GM23338 (cell line): ENCODE data around the gene NEK2. TPM values are rescaled to one million over a fixed set of nuclear protein-coding genes. Genes with fewer than 3 reads are reported as not detected.

ENCODE experiments used
- ATAC-seq: fragments of 200-7000 bp; cut with Tn5 transposase; 3 replicates; pipeline ENCODE4 v1.9.1; 2020
- DNase-seq: peaks from one replicate; pipeline ENCODE4 v3.0.0-alpha.2; 2015; ENCODE audit warnings: low spot score
- H2AFZ ChIP-seq: fragments of 200-600 bp; sonication (generic); 2 replicates; pipeline ENCODE4 v1.8.0; 2016; ENCODE audit warnings: antibody characterized with exemption, mild to moderate bottlenecking, moderate library complexity
- H3F3A ChIP-seq: fragments of 200-600 bp; sonication (generic); replicated peaks from 2 replicates; pipeline ENCODE4 v1.8.0; 2017; ENCODE audit warnings: antibody characterized with exemption, mixed run types, low read depth
- H3K27ac ChIP-seq: fragments of 200-600 bp; sonication (generic); 2 replicates; pipeline ENCODE4 v1.6.1; 2016; ENCODE audit warnings: low read depth
- H3K27me3 ChIP-seq: fragments of 200-600 bp; sonication (generic); 2 replicates; pipeline ENCODE4 v1.8.0; 2016; ENCODE audit warnings: mild to moderate bottlenecking, mixed run types, moderate library complexity; ENCODE audit not compliant: insufficient read depth
- H3K36me3 ChIP-seq: fragments of 200-600 bp; sonication (generic); 2 replicates; pipeline ENCODE4 v1.8.0; 2016; ENCODE audit warnings: mild to moderate bottlenecking; ENCODE audit not compliant: insufficient read depth
- H3K4me1 ChIP-seq: fragments of 200-600 bp; sonication (generic); 2 replicates; pipeline ENCODE4 v1.8.0; 2016; ENCODE audit warnings: mild to moderate bottlenecking, moderate library complexity; ENCODE audit not compliant: insufficient read depth
- H3K4me2 ChIP-seq: fragments of 200-600 bp; sonication (generic); 2 replicates; pipeline ENCODE4 v1.7.1; 2017; ENCODE audit warnings: mixed run types
- H3K4me3 ChIP-seq: fragments of 200-600 bp; sonication (generic); 2 replicates; pipeline ENCODE4 v1.6.1; 2016; ENCODE audit warnings: mixed run types
- H3K79me2 ChIP-seq: fragments of 200-600 bp; sonication (generic); replicated peaks from 2 replicates; pipeline ENCODE4 v1.8.0; 2017; ENCODE audit warnings: mild to moderate bottlenecking; ENCODE audit not compliant: insufficient read depth
- H3K9me2 ChIP-seq: fragments of 200-600 bp; sonication (generic); 2 replicates; pipeline ENCODE4 v1.8.0; 2017; ENCODE audit not compliant: insufficient read depth
- H4K20me1 ChIP-seq: fragments of 200-600 bp; sonication (generic); replicated peaks from 2 replicates; pipeline ENCODE4 v1.8.0; 2017; ENCODE audit warnings: mild to moderate bottlenecking; ENCODE audit not compliant: insufficient read depth
- H3K27ac Mint-ChIP-seq: 2 replicates; pipeline ENCODE4 v1.8.0; 2020; ENCODE audit warnings: inconsistent platforms, mild to moderate bottlenecking, moderate library complexity, mixed read lengths
- H3K27me3 Mint-ChIP-seq: 3 replicates; pipeline ENCODE4 v1.8.0; 2022; ENCODE audit warnings: low read depth, mild to moderate bottlenecking, moderate library complexity, mixed read lengths, inconsistent platforms; ENCODE audit not compliant: insufficient read depth, poor library complexity
- H3K36me3 Mint-ChIP-seq: 3 replicates; pipeline ENCODE4 v1.8.0; 2021; ENCODE audit warnings: low read depth, mild to moderate bottlenecking, inconsistent platforms, moderate library complexity, mixed read lengths
- H3K4me1 Mint-ChIP-seq: 3 replicates; pipeline ENCODE4 v1.8.0; 2020; ENCODE audit warnings: mild to moderate bottlenecking, inconsistent platforms, mixed read lengths
- H3K4me3 Mint-ChIP-seq: 3 replicates; pipeline ENCODE4 v1.8.0; 2021; ENCODE audit warnings: moderate library complexity, mild to moderate bottlenecking, inconsistent platforms, mixed read lengths
- H3K9me3 Mint-ChIP-seq: 3 replicates; pipeline ENCODE4 v1.8.0; 2020; ENCODE audit warnings: moderate library complexity, mild to moderate bottlenecking, inconsistent platforms, mixed read lengths
- CREB1 ChIP-seq: fragments of 250-450 bp; sonication (Bioruptor Pico); IDR thresholded peaks from 2 replicates; pipeline ENCODE4 v1.5.0; 2020; ENCODE audit warnings: low read depth, mild to moderate bottlenecking, moderate library complexity
- CTCF ChIP-seq, 2 experiments: fragments of 200-600 bp in 1 of 2; sonication (generic) in 1 of 2; conservative IDR thresholded peaks; 2 replicates each; pipeline versions ENCODE4 v1.5.1 to v1.6.1; 2016 to 2017; ENCODE audit warnings: antibody characterized with exemption in 2 of 2, low read depth in 2 of 2, mild to moderate bottlenecking in 2 of 2, moderate library complexity in 1 of 2
- ETS1 ChIP-seq: IDR thresholded peaks from 2 replicates; pipeline ENCODE4 v1.6.1; 2016; ENCODE audit warnings: antibody characterized with exemption
- EZH2phosphoT487 ChIP-seq: fragments of 200-600 bp; sonication (generic); IDR thresholded peaks from one replicate; pipeline ENCODE4 v1.8.1; 2018; ENCODE audit warnings: antibody characterized with exemption; ENCODE audit not compliant: unreplicated experiment
- JUNB ChIP-seq: IDR thresholded peaks from one replicate; pipeline ENCODE4 v1.6.1; 2016; ENCODE audit warnings: antibody characterized with exemption; ENCODE audit not compliant: unreplicated experiment
- POLR2AphosphoS5 ChIP-seq: IDR thresholded peaks from 2 replicates; pipeline ENCODE4 v1.6.1; 2016; ENCODE audit warnings: antibody characterized with exemption, low read depth
- REST ChIP-seq: IDR thresholded peaks from one replicate; pipeline ENCODE4 v1.6.1; 2018; ENCODE audit warnings: antibody characterized with exemption; ENCODE audit not compliant: unreplicated experiment
- STAT1 ChIP-seq: IDR thresholded peaks from one replicate; pipeline ENCODE4 v1.6.1; 2016; ENCODE audit warnings: antibody characterized with exemption; ENCODE audit not compliant: unreplicated experiment
- ZNF114 ChIP-seq: fragments of 250-450 bp; sonication (Bioruptor Pico); IDR thresholded peaks from 2 replicates; pipeline ENCODE4 v1.5.0; 2020; ENCODE audit warnings: mild to moderate bottlenecking, moderate library complexity
- ZNF331 ChIP-seq: fragments of 250-450 bp; sonication (Bioruptor Pico); IDR thresholded peaks from 2 replicates; pipeline ENCODE4 v1.5.0; 2020; ENCODE audit warnings: low read depth, mild to moderate bottlenecking, moderate library complexity
- ZNF462 ChIP-seq: fragments of 250-450 bp; sonication (Bioruptor Pico); IDR thresholded peaks from 2 replicates; pipeline ENCODE4 v1.5.0; 2020; ENCODE audit warnings: mild to moderate bottlenecking, moderate library complexity
- long read RNA-seq: library from polyadenylated mRNA; unstranded; transcript quantifications from one replicate; pipeline ENCODE4 v2.0.0, GENCODE V29; 2020; ENCODE audit not compliant: unreplicated experiment
- polyA plus RNA-seq: library from polyadenylated mRNA; unstranded; fragments of >200 nt; fragmentation: Nextera tagmentation; extraction: Ambion mirVana; gene quantifications from 2 replicates; pipeline ENCODE4 v1.2.1, GENCODE V29; 2016
- total RNA-seq: library from RNA; depleted of rRNA; stranded (reverse); fragments of >200 nt; shearing (Covaris generic); gene quantifications from 2 replicates; pipeline ENCODE4 v1.2.3, GENCODE V29; 2014; rRNA removed

Gene NEK2
- 19.1 and 24.9 TPM in 2 replicates for total RNA-seq
- 15.8 and 17.0 TPM in 2 replicates for polyA plus RNA-seq
- long read RNA-seq, transcript NEK2-202 (8 exons, 2,131 nt) = major isoform, 18 of 24 reads
- long read RNA-seq, partial matches to known transcripts = 1 of 24 reads
- long read RNA-seq, other reads (novel, unspliced or antisense) = 5 of 24 reads

GRCh38 chr1:211675230-211676105 lies at the start of gene NEK2:
Gene NEK2, minus strand, starts transcription at chr1:211675621. Its CDS starts 142 bp downstream, at chr1:211675479.
- Histone ChIP-seq H3K27ac (peak within 1 kb of the TSS; percentile 60; the same call in 1 of the 2 replicates), H3K36me3 (peaks cover 7% of the 10 kb centered on the region; the same call in 1 of the 2 replicates), H4K20me1 (no peaks in the 10 kb centered on the region), H3K4me1 (peaks cover 9% of the 10 kb centered on the region), H3K79me2 (peaks cover 9% of the 10 kb centered on the region), H3K9me2 (no peaks in the 10 kb centered on the region), H2AFZ (peak within 1 kb of the TSS; percentile 86), H3F3A (no peaks in the 10 kb centered on the region), H3K4me3 (peak within 1 kb of the TSS; percentile 76), H3K27me3 (no peaks in the 10 kb centered on the region), H3K4me2 (peak within 1 kb of the TSS; percentile 98)
- peak; percentile 99 for DNase-seq
- Mint-ChIP-seq H3K4me3 (peak within 1 kb of the TSS; percentile 88), H3K9me3 (no peaks in the 10 kb centered on the region), H3K27me3 (peaks cover 6% of the 10 kb centered on the region), H3K27ac (peak within 1 kb of the TSS; percentile 93), H3K4me1 (peaks cover 10% of the 10 kb centered on the region), H3K36me3 (peaks cover 17% of the 10 kb centered on the region)
- TF ChIP-seq JUNB = no peak
- TF ChIP-seq ETS1 = no peak
- no peak for TF ChIP-seq ZNF331 (CRISPR knock-in tag)
- no peak for TF ChIP-seq STAT1
- TF ChIP-seq CTCF (conservative IDR thresholded peaks at IDR 0.05; ENCODE audit: low read depth in 2 of 2) = no peak
- peak; percentile 85 for TF ChIP-seq CREB1 (CRISPR knock-in tag)
- no peak for TF ChIP-seq ZNF114 (CRISPR knock-in tag)
- peak; percentile 93 for TF ChIP-seq POLR2AphosphoS5
- TF ChIP-seq REST = no peak
- TF ChIP-seq EZH2phosphoT487 = no peak
- TF ChIP-seq ZNF462 (CRISPR knock-in tag) = no peak
- peak; percentile 96 for ATAC-seq
